Endothelial cell of umbilical vein (primary cell): ENCODE measurements around the gene ANKRD63. TPM values are rescaled to one million over a fixed set of nuclear protein-coding genes. Genes with fewer than 3 reads are reported as not detected.

Source experiments
- BruUV-seq: library from RNA; stranded (reverse); fragments of 400-500 nt; replicated peaks from 2 replicates; lab custom pipeline; 2021; lab: Mats Ljungman, UMichigan
- CTCF ChIA-PET: fragments of 300-600, 350-600 bp; sonication (Branson Sonifier 250); formaldehyde crosslinking; loops from one replicate; lab custom pipeline; 2021; ENCODE audit warnings: antibody characterized with exemption, inconsistent platforms; lab: Charles Lee
- POLR2A ChIA-PET: fragments of 300-600, 350-600 bp; sonication (Branson Sonifier 250); formaldehyde crosslinking; loops from one replicate; lab custom pipeline; 2021; ENCODE audit warnings: antibody characterized with exemption, inconsistent platforms; lab: Charles Lee
- DNase-seq: peaks from one replicate; pipeline ENCODE4 v3.0.0-alpha.2; 2011; ENCODE audit warnings: low read depth, low spot score
- FAIRE-seq: peaks from 2 replicates; lab custom pipeline; 2011; peaks lifted over from hg19 to GRCh38; lab: Jason Lieb, UNC
- H2AFZ ChIP-seq: 2 replicates; pipeline ENCODE4 v1.6.0; 2012; ENCODE audit warnings: low read depth, low read length, control low read depth, inconsistent platforms
- H3K27ac ChIP-seq: 2 replicates; pipeline ENCODE4 v1.5.1; 2011; ENCODE audit warnings: low read depth, mild to moderate bottlenecking, control low read depth, low read length, moderate library complexity; ENCODE audit not compliant: insufficient read depth
- H3K27me3 ChIP-seq, 2 experiments: 2 replicates each; pipeline versions ENCODE4 v1.6.0 to v1.6.1; 2011; ENCODE audit warnings: low read length in 2 of 2, mixed read lengths in 1 of 2; ENCODE audit not compliant: control insufficient read depth in 2 of 2, insufficient read depth in 2 of 2
- H3K36me3 ChIP-seq, 2 experiments: 2 replicates in 1 of 2; 3 replicates in 1 of 2; pipeline ENCODE4 v1.5.1; 2011; ENCODE audit warnings: low read length in 2 of 2, mild to moderate bottlenecking in 1 of 2, moderate library complexity in 1 of 2; ENCODE audit not compliant: control insufficient read depth in 2 of 2, insufficient read depth in 2 of 2; ENCODE audit errors: extremely low read depth in 1 of 2
- H3K4me1 ChIP-seq: 3 replicates; pipeline ENCODE4 v1.5.1; 2011; ENCODE audit warnings: mild to moderate bottlenecking, low read length; ENCODE audit not compliant: control insufficient read depth, insufficient read depth; ENCODE audit errors: extremely low read depth
- H3K4me2 ChIP-seq: 2 replicates; pipeline ENCODE4 v1.6.1; 2011; ENCODE audit warnings: low read length, control low read depth, mixed read lengths; ENCODE audit not compliant: insufficient read depth
- H3K4me3 ChIP-seq, 3 experiments: fragments of 200-600 bp in 1 of 3; sonication (generic), shearing (Covaris generic) in 1 of 3; replicated peaks in 1 of 3; 2 replicates each; pipeline ENCODE4 v1.5.1; 2011 to 2016; ENCODE audit warnings: control low read depth in 3 of 3, low read length in 3 of 3, mild to moderate bottlenecking in 2 of 3, inconsistent platforms in 1 of 3, low read depth in 1 of 3, moderate library complexity in 1 of 3; ENCODE audit not compliant: insufficient read depth in 1 of 3
- H3K79me2 ChIP-seq: 2 replicates; pipeline ENCODE4 v1.6.0; 2012; ENCODE audit warnings: low read length, inconsistent platforms; ENCODE audit not compliant: control insufficient read depth, insufficient read depth
- H3K9ac ChIP-seq: replicated peaks from 2 replicates; pipeline ENCODE3; 2011; ENCODE audit warnings: low read length, control low read depth; ENCODE audit not compliant: insufficient read depth; ENCODE audit errors: extremely low read depth
- H3K9me1 ChIP-seq: replicated peaks from 3 replicates; pipeline ENCODE4 v1.6.0; 2011; ENCODE audit warnings: mild to moderate bottlenecking, low read length; ENCODE audit not compliant: control insufficient read depth, insufficient read depth; ENCODE audit errors: extremely low read depth
- H3K9me3 ChIP-seq: replicated peaks from 2 replicates; pipeline ENCODE4 v1.5.1; 2012; ENCODE audit warnings: low read length, inconsistent platforms; ENCODE audit not compliant: control insufficient read depth, insufficient read depth
- H4K20me1 ChIP-seq: replicated peaks from 2 replicates; pipeline ENCODE3; 2011; ENCODE audit warnings: mild to moderate bottlenecking, low read length; ENCODE audit not compliant: control insufficient read depth, insufficient read depth; ENCODE audit errors: extremely low read depth
- EZH2 ChIP-seq: IDR thresholded peaks from 2 replicates; pipeline ENCODE4 v1.6.1; 2012; ENCODE audit warnings: borderline replicate concordance, low read depth, mild to moderate bottlenecking, moderate library complexity, low read length, inconsistent platforms; ENCODE audit not compliant: severe bottlenecking
- FOS ChIP-seq: IDR thresholded peaks from 2 replicates; pipeline ENCODE4 v1.6.1; 2011; ENCODE audit warnings: mild to moderate bottlenecking, low read length, moderate library complexity, borderline replicate concordance; ENCODE audit not compliant: insufficient read depth
- GATA2 ChIP-seq: IDR thresholded peaks from 2 replicates; pipeline ENCODE4 v1.7.0; 2011; ENCODE audit warnings: low read depth, mild to moderate bottlenecking, moderate library complexity, mixed read lengths, low read length; ENCODE audit not compliant: insufficient read length, insufficient read depth
- JUN ChIP-seq: IDR thresholded peaks from 2 replicates; pipeline ENCODE4 v1.6.1; 2011; ENCODE audit warnings: borderline replicate concordance, low read depth; ENCODE audit not compliant: insufficient read length, insufficient read depth
- MYC ChIP-seq: IDR thresholded peaks from one replicate; pipeline ENCODE4 v1.6.1; 2011; ENCODE audit warnings: mild to moderate bottlenecking, low read depth, low read length
- POLR2A ChIP-seq: IDR thresholded peaks from 2 replicates; pipeline ENCODE4 v1.6.1; 2012; ENCODE audit warnings: low read depth, mild to moderate bottlenecking, control low read depth, low read length
- POLR2AphosphoS5 ChIP-seq: IDR thresholded peaks from 2 replicates; pipeline ENCODE4 v1.6.1; 2012; ENCODE audit warnings: low read depth, mild to moderate bottlenecking, control low read depth, low read length, moderate library complexity; ENCODE audit not compliant: insufficient read depth
- dilution Hi-C: fragments of 300-500 bp; cut with MboI; formaldehyde crosslinking; loops from one replicate; pipeline ENCODE4 v1.15.0; 2019; ENCODE audit warnings: low sequenced_read_pairs; ENCODE audit not compliant: extremely low pct_ligation_motif_present
- intact Hi-C: fragments of 100-400 bp; cut with micrococcal nuclease; formaldehyde crosslinking; loops from one replicate; pipeline ENCODE4 v1.10.0; 2022
- polyA plus RNA-seq, 4 experiments: library from polyadenylated mRNA; depleted of rRNA in 3 of 4; stranded (reverse) in 3 of 4; unstranded in 1 of 4; fragments of >200 nt; gene quantifications; 2 replicates each; pipeline versions ENCODE4 v1.2.1 to v1.2.3, GENCODE V29; 2011 to 2012; ENCODE audit warnings: missing spikeins in 1 of 4
- total RNA-seq: library from RNA; stranded (reverse); gene quantifications from 2 replicates; pipeline ENCODE4 v1.2.3, GENCODE V29; 2021
- TF ChIP-seq, protein P1 (sequence below), 2 donors: IDR thresholded peaks; 1 replicate in 1 of 2; 2 replicates in 1 of 2; pipeline ENCODE4 v1.5.1; 2011; ENCODE audit warnings: low read length in 2 of 2, mild to moderate bottlenecking in 2 of 2, moderate library complexity in 2 of 2, control low read depth in 1 of 2, inconsistent platforms in 1 of 2, low read depth in 1 of 2; ENCODE audit not compliant: insufficient read depth in 1 of 2; ENCODE audit errors: extremely low read depth in 1 of 2
- TF ChIP-seq, protein P2 (sequence below): IDR thresholded peaks from 2 replicates; pipeline ENCODE4 v1.6.1; 2011; ENCODE audit not compliant: insufficient read depth, insufficient read length

ANKRD63 gene
- total and polyA plus RNA-seq, 2 donors (not counting 3 experiments of a cell fraction or from before 2014, with no cell fraction given), result not detected

DNA sequence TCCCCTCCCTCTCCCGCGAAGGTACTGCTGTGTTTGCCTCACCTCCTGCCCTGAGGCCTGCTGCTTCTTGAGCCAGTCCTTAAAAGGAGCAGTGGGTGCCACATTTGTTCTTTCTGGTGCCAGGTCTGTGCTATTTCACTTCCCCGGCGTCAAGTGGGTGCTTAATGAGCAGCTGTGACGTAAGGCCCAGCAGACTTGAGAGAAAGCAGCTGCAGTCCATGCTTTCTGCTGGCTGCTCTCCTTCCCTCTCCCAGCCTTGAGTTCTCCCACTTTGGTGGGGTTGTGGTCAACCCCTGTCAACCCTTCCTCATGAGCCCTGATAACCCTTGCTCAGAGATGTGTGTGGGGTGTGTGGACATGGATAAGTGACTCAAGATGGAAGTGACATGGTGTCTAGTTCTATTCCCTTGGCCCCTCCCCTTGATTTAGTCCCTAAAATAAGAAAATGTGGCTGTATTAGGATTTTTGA, 47.5 kb upstream of the ANKRD63 start:
- H3K27me3 ChIP-seq, result no peaks in the 10 kb centered on the region
- no peak for FAIRE-seq
- H3K36me3 ChIP-seq, result peaks cover 0 to 3% of the 10 kb centered on the region in 2 experiments
- intact Hi-C loops, result no loop called here
- no peak for DNase-seq
- no peak overlapping the region for H3K27ac ChIP-seq
- H3K79me2 ChIP-seq, result peaks cover 2% of the 10 kb centered on the region
- H4K20me1 ChIP-seq, result no peaks in the 10 kb centered on the region
- H3K9me3 ChIP-seq, result no peaks in the 10 kb centered on the region
- peaks cover 61% of the 10 kb centered on the region for H3K4me1 ChIP-seq
- H3K9me1 ChIP-seq, result no peaks in the 10 kb centered on the region
- no peak overlapping the region for H2AFZ ChIP-seq
- ChIA-PET CTCF (no interaction called here), POLR2A (no interaction called here)
- H3K9ac ChIP-seq, result no peak overlapping the region
- H3K4me2 ChIP-seq, result no peak overlapping the region
- BruUV-seq, result no TSS peak
- dilution Hi-C loops, result no loop called here
- no peak overlapping the region for H3K4me3 ChIP-seq
- TF ChIP-seq, protein P1, sequence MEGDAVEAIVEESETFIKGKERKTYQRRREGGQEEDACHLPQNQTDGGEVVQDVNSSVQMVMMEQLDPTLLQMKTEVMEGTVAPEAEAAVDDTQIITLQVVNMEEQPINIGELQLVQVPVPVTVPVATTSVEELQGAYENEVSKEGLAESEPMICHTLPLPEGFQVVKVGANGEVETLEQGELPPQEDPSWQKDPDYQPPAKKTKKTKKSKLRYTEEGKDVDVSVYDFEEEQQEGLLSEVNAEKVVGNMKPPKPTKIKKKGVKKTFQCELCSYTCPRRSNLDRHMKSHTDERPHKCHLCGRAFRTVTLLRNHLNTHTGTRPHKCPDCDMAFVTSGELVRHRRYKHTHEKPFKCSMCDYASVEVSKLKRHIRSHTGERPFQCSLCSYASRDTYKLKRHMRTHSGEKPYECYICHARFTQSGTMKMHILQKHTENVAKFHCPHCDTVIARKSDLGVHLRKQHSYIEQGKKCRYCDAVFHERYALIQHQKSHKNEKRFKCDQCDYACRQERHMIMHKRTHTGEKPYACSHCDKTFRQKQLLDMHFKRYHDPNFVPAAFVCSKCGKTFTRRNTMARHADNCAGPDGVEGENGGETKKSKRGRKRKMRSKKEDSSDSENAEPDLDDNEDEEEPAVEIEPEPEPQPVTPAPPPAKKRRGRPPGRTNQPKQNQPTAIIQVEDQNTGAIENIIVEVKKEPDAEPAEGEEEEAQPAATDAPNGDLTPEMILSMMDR (IDR thresholded peaks at IDR 0.05; ENCODE audit: extremely low read depth in 1 of 2, insufficient read depth in 1 of 2, low read depth in 1 of 2, low read length in 2 of 2), result no peak
- TF ChIP-seq POLR2A (no peak), JUN (no peak), POLR2AphosphoS5 (no peak)
- TF ChIP-seq, protein P2, sequence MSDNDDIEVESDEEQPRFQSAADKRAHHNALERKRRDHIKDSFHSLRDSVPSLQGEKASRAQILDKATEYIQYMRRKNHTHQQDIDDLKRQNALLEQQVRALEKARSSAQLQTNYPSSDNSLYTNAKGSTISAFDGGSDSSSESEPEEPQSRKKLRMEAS, result no peak

DNA sequence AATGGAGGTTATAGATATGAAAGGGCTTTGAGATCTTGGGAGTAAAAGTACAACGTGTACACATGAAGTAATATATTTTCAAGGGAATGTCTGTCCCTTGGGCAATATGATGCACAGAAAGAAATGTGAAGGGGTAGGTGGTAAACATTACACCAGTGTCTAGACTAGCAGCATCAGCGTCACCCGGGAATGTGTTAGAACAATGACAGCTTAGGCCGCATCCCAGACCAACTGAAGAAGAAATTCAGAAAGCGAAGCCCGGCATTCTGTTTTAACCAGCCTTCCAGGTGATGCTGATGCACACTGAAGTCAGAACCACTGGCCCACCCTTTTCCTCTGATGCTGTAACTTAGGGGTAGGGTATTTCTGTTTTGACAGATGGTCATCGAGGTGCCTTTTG, 46.9 kb upstream of the ANKRD63 start:
- Histone ChIP-seq H3K4me2 (no peak overlapping the region), H3K4me1 (peaks cover 62% of the 10 kb centered on the region), H3K27ac (no peak overlapping the region), H3K79me2 (peaks cover 4% of the 10 kb centered on the region), H3K9me1 (no peaks in the 10 kb centered on the region), H3K36me3 (peaks cover 0 to under 1% of the 10 kb centered on the region in 2 experiments), H3K4me3 (no peak overlapping the region), H3K9ac (no peak overlapping the region), H3K27me3 (no peaks in the 10 kb centered on the region), H4K20me1 (no peaks in the 10 kb centered on the region), H2AFZ (no peak overlapping the region), H3K9me3 (no peaks in the 10 kb centered on the region)
- no peak for DNase-seq
- ChIA-PET POLR2A (no interaction called here), CTCF (no interaction called here)
- no peak for FAIRE-seq
- TF ChIP-seq FOS, result no peak
- no peak for TF ChIP-seq JUN
- TF ChIP-seq POLR2A, result no peak
- TF ChIP-seq GATA2, result no peak
- no peak for TF ChIP-seq POLR2AphosphoS5
- TF ChIP-seq, protein P1 (IDR thresholded peaks at IDR 0.05; ENCODE audit: extremely low read depth in 1 of 2, insufficient read depth in 1 of 2, low read depth in 1 of 2, low read length in 2 of 2), result no peak
- TF ChIP-seq, protein P2, result no peak
- TF ChIP-seq MYC, result no peak
- no peak for TF ChIP-seq EZH2
- no TSS peak for BruUV-seq
- intact Hi-C loops (no loop called here), dilution Hi-C loops (no loop called here)
